NCI-H82 treated with DMSO at 0.1 percent for 48 hours (cell line): Measurements from ENCODE around the gene GOLIM4.
"Not testable (repeated sequence)": the region's sequence is repeated elsewhere in the genome, so short reads cannot be mapped to it uniquely, and the experiment has no call there.

ENCODE experiments used
- DNase-seq: peaks from one replicate; lab custom pipeline; 2025; ENCODE audit not compliant: unreplicated experiment; lab: John Stamatoyannopoulos, UW

The GOLIM4 gene, protein sequence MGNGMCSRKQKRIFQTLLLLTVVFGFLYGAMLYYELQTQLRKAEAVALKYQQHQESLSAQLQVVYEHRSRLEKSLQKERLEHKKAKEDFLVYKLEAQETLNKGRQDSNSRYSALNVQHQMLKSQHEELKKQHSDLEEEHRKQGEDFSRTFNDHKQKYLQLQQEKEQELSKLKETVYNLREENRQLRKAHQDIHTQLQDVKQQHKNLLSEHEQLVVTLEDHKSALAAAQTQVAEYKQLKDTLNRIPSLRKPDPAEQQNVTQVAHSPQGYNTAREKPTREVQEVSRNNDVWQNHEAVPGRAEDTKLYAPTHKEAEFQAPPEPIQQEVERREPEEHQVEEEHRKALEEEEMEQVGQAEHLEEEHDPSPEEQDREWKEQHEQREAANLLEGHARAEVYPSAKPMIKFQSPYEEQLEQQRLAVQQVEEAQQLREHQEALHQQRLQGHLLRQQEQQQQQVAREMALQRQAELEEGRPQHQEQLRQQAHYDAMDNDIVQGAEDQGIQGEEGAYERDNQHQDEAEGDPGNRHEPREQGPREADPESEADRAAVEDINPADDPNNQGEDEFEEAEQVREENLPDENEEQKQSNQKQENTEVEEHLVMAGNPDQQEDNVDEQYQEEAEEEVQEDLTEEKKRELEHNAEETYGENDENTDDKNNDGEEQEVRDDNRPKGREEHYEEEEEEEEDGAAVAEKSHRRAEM

GRCh38 chr3:168095611-168096209 is at the start of gene GOLIM4:
Gene GOLIM4 (minus strand): TSS chr3:168095924. CDS start chr3:168095285, 639 bp downstream.
- peak; percentile 93 for DNase-seq

DNA sequence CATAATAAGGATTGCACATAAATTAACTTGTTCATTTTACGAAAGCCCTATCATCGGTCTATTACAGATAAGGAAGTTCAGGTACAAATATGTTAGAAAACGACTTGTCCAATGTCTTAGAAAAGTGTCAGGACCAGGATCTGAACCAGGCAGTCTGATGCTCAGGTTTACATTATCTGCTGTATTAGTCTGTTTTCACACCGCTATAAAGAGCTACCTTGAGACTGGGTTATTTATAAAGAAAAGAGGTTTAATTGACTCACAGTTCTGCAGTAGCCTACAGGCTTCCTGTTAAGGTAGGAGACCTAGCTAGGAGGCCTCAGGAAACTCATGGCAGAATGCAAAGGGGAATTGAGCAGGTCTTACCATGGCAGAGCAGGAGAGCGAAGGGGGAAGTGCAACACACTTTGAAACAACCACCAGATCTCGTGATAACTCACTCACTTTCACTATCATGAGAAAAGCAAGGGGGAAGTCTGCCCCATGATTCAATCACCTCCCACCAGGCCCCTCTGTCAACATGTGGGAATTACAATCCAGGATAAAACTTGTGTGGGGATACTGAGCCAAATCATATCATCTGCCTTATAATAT is 45.8 kb upstream of the GOLIM4 start:
- DNase-seq: no peak

DNA sequence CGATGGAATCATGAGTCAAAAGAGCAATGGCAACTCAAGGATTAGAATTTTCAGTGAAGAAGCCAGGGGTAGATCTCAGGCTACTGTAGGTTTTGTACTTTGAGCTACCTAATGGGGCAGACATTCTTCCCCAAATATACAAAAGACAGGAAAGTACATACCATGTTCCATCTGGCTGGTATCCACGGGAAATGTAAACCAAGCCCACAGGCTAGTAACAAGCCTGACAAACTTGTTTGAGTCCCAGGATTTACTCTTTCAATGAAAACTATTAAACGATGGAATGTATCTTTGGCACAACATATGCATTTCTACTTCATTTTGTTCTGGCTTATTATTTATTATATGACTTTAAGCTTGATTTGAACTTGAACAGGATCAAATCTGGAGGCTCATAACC is 44.2 kb upstream of the GOLIM4 start:
- no peak for DNase-seq

DNA sequence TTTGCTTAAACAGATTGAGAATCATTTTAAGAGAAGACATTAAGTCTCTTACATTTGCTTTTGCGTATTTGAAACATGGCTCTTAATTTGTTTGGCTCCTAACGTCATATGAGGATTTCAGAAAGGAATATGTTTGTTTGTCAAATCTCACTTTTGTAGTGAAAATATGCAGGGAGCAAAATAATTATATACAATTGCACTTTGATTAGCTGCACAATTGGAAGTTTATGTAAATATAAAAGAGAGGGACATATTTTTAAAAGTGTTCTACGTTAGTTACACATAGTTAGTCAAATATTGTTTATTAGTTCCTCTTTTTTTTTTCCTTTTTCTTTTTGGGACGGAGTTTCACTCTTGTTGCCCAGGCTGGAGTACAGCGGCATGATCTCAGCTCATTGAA is 42.7 kb upstream of the GOLIM4 start:
- no peak for DNase-seq

DNA sequence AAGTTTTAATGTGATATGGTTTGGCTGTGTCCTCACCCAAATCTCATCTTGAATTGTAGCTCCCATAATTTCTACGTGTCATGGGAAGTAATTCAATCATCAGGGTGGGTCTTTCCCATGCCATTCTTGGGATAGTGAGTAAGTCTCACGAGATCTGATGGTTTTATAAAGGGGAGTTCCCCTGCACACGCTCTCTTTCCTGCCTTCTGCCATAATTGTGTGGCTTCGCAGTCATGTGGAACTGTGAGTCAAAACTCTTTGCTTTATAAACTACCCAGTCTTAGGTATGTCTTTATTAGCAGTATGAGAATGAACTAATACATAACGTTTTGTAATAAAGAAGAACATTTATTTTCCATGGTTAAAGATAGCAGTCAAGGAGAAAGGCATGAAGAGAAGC is 39.2 kb upstream of the GOLIM4 start:
- DNase-seq: no peak

- DNase-seq: not testable (repeated sequence)
Measured at GRCh38 chr3:168130250-168130649, 34.5 kb upstream of the GOLIM4 start.

- not testable (repeated sequence) for DNase-seq
Measured at GRCh38 chr3:168128463-168128862, 32.7 kb upstream of the GOLIM4 start.

- DNase-seq: no peak
Measured at GRCh38 chr3:168127466-168127865, 31.7 kb upstream of the GOLIM4 start.

GRCh38 chr3:168124791-168125190 is 29.1 kb upstream of the GOLIM4 start:
- no peak for DNase-seq

- no peak for DNase-seq
Measured at GRCh38 chr3:168124291-168124690, 28.6 kb upstream of the GOLIM4 start.

DNA sequence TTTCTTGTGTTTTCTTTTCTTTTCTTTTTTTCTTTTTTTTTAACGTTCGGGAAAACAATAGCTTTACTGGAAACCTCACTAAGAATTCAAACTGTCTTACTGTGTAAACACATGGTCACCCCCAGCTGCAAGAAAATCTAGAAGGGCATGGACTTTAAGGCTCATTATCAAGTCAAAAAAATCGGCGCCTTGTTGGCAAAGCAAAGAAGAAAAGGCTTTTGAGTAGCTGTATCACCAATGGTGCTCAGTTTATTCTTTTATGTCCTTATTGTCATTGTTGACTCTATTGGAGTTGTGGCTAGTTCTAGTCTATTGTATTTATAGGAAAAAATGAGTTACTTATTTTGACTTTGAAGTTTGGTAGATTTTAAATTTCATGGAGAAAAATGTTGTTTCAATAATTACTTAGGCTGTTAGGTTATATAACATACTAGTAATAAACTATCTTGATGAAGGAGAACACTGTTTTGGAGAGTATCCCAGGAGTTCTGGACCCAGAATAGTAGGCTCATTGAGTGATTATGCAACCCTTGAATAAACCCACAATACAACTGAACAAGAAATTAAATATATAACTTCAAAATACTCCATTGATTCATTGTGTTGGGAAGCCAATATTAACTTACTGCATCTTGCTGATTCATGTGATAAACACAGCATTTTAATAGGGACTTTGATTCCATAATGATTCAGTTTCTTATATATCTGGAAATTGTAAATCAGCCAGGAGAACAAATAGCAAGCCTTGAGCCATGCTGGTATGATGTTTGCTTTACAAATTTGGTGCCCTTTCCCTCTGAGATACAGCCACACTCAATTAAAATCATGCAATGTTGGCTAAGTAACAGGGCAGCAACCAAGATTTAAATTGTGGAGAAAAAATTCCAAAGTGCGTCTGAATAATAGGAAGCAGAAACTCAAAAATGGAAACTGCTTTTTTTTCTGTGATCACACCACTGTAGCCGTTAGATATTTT is 27.8 kb upstream of the GOLIM4 start:
- DNase-seq: no peak

DNA sequence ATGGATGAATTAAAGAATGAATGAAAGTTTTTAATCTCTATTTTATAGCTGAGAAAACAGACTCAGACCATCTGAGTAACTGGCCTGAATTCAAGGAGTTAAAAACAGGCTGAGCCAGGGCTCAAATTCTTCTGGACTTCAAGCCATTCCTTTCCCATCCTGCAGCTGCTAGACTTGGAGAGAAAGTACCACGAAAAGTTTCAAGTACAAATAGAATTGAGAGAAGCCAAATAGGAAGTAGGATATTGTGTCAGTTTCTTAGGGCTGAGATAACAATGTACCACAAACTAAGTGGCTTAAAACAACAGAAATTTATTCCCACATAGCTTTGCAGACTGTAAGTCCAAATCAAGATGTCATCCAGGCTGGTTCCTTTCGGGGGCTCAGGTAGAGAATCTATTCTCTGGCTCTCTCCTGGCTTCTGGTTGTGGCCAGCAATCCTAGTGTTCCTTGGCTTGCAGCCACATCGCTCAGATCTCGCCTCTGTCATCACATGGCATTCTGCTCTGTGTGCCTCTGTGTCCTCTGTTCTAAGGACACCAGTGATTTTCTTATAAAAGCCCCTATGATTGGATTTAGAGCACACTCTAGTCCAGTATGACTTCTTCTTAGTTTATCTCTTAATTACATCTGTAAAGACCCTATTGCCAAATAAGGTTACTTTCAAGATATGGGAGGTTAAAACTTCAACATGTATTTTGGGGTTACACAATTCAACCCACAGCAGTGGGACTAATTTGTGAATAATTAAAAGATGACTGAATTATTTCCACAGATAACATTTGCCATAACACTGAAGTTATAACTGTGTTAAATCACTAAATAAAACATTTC is 25.7 kb upstream of the GOLIM4 start:
- no peak for DNase-seq

GRCh38 chr3:168117853-168118313 is 22.2 kb upstream of the GOLIM4 start:
- no peak for DNase-seq

GRCh38 chr3:168117059-168117458 is 21.3 kb upstream of the GOLIM4 start:
- DNase-seq: no peak

- DNase-seq: no peak
Measured at GRCh38 chr3:168116279-168116678, 20.6 kb upstream of the GOLIM4 start.

DNA sequence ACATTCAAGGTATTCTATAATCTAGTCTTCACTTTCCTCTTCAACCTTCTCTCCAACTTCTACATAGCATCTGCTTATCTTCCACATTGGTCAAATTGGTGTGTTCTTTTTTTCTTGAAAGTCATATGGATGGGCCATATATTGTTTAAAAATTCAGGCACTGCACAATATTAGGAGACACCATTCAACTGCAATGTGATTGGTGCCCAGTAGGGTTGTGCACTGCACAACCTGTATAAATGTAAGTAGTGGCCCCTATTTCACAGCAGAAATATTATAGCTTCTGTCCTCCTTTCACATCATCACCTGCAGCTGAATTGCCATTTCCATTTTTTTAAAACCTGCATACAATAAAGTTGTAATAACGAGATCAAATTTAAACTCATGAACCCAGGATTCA is 18.1 kb upstream of the GOLIM4 start:
- no peak for DNase-seq

DNA sequence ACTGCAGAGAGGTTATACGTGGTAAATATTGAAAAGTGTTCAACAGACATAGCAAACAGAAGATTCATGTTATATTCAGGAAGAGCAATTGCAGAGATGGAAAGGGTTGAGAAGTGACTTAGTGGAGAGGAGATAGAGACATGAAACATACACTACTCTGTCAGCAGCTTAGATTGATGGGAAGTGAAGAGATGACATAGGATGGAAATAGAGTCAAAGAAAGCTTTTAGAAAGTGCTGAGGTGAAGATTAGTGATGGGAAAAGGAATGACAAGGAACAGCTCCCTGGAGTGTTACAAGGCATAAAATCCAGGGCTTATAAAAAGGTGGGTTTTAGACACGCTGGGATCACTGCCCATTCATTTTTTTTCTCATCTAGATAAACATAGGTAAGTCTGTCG is 17.2 kb upstream of the GOLIM4 start:
- DNase-seq: no peak

- no peak for DNase-seq
Measured at GRCh38 chr3:168104361-168104760, 8.6 kb upstream of the GOLIM4 start.

DNA sequence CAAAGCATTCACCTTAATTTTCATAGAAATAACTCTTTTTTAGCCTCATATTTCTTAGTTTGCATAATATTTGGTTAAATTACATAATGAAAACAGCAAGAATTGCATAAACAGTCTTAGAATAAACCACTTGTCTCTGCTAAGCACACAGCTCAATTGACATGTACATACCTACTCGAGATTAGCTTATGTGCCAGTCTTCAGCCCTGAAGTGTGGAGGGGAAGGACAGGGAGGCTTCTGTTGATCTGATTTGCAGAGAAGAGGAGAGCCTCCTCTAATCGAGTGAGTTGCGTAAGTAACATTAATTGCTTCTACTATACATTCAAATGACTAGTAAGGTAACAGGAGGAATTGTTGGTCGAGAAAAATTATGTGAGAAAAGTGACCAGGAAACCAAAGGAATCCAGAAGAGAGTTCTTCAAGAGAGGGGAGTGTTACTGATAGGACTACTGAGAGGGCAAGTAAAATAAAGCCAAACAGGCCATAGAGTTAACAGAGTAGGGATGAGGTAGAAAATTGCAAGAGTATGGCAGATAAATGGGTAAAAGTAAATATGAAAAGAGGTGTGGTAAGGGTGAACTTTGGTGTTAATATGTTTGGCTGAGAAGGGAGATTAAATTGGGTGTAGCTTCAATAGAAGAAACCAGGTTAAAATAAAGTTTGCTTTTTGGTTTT is 7.1 kb upstream of the GOLIM4 start:
- DNase-seq: no peak
